Progenitor cell of endocrine pancreas (in vitro differentiated cells): ENCODE measurements around the gene MAP3K8. TPM values are rescaled to one million over a fixed set of nuclear protein-coding genes. Genes with fewer than 3 reads are reported as not detected.

Experiments used
- DNase-seq: peaks from one replicate; pipeline ENCODE4 v3.0.0; 2021; ENCODE audit warnings: low spot score; ENCODE audit not compliant: unreplicated experiment
- H3K27ac Mint-ChIP-seq: 2 replicates; pipeline ENCODE4 v1.8.0; 2021; ENCODE audit warnings: mild to moderate bottlenecking, moderate library complexity, mixed read lengths
- H3K27me3 Mint-ChIP-seq: 2 replicates; pipeline ENCODE4 v1.8.0; 2021; ENCODE audit warnings: mixed read lengths
- H3K36me3 Mint-ChIP-seq: 2 replicates; pipeline ENCODE4 v1.8.0; 2022; ENCODE audit warnings: mixed read lengths; ENCODE audit not compliant: insufficient read depth
- H3K4me1 Mint-ChIP-seq: 2 replicates; pipeline ENCODE4 v1.8.0; 2021; ENCODE audit warnings: low read depth, mixed read lengths
- H3K4me3 Mint-ChIP-seq: 2 replicates; pipeline ENCODE4 v1.8.0; 2021; ENCODE audit warnings: low read depth, mild to moderate bottlenecking, moderate library complexity, mixed read lengths
- H3K9me3 Mint-ChIP-seq: 2 replicates; pipeline ENCODE4 v1.8.0; 2021; ENCODE audit warnings: low read depth, mixed read lengths
- total RNA-seq: library from RNA; stranded (reverse); gene quantifications from 2 replicates; pipeline ENCODE4 v1.2.1, GENCODE V29; 2021
- TF ChIP-seq, protein P1 (sequence below): fragments of 200-600 bp; sonication (generic); IDR thresholded peaks from one replicate; pipeline ENCODE4 v1.5.0; 2021; ENCODE audit warnings: antibody characterized with exemption, mild to moderate bottlenecking; ENCODE audit not compliant: unreplicated experiment

MAP3K8 gene
- total RNA-seq, 1 donor from 2014 or later = 16.8 TPM

DNA sequence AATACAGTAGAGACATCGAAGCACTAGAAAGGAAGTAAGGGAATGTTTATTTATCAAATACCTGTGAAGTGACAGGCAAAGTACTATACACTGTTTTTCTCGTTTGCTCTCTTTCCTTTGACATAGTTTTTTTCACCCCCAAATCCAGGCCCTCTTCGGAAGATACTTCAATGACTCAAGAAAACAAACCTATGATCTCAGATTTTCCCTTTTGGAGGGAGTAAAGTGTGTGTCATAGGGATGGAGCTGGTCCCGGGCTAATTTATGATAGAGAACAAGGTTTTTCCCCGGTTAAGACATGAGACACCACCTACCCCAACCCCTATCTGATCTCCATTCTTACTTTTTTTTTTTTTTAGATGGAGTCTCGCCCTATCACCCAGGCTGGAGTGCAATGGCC lies 61.7 kb downstream of the MAP3K8 start:
- no peak for DNase-seq
- H3K27me3 Mint-ChIP-seq = peaks cover 13% of the 10 kb centered on the region
- H3K4me3 Mint-ChIP-seq = no peak overlapping the region
- H3K9me3 Mint-ChIP-seq = no peaks in the 10 kb centered on the region
- H3K36me3 Mint-ChIP-seq = no peaks in the 10 kb centered on the region
- TF ChIP-seq, protein P1, sequence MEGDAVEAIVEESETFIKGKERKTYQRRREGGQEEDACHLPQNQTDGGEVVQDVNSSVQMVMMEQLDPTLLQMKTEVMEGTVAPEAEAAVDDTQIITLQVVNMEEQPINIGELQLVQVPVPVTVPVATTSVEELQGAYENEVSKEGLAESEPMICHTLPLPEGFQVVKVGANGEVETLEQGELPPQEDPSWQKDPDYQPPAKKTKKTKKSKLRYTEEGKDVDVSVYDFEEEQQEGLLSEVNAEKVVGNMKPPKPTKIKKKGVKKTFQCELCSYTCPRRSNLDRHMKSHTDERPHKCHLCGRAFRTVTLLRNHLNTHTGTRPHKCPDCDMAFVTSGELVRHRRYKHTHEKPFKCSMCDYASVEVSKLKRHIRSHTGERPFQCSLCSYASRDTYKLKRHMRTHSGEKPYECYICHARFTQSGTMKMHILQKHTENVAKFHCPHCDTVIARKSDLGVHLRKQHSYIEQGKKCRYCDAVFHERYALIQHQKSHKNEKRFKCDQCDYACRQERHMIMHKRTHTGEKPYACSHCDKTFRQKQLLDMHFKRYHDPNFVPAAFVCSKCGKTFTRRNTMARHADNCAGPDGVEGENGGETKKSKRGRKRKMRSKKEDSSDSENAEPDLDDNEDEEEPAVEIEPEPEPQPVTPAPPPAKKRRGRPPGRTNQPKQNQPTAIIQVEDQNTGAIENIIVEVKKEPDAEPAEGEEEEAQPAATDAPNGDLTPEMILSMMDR = no peak
- no peaks in the 10 kb centered on the region for H3K4me1 Mint-ChIP-seq
- H3K27ac Mint-ChIP-seq = no peak overlapping the region

- no peak overlapping the region for H3K27ac Mint-ChIP-seq
- TF ChIP-seq, protein P1 = no peak
- H3K9me3 Mint-ChIP-seq = no peaks in the 10 kb centered on the region
- H3K36me3 Mint-ChIP-seq = no peaks in the 10 kb centered on the region
- no peak for DNase-seq
- H3K27me3 Mint-ChIP-seq = peaks cover 10% of the 10 kb centered on the region
- H3K4me3 Mint-ChIP-seq = no peak overlapping the region
- H3K4me1 Mint-ChIP-seq = no peaks in the 10 kb centered on the region
These were observed 65.8 kb downstream of the MAP3K8 start for GRCh38 chr10:30499816-30500215.

GRCh38 chr10:30500534-30500933 lies 66.5 kb downstream of the MAP3K8 start:
- no peaks in the 10 kb centered on the region for H3K36me3 Mint-ChIP-seq
- TF ChIP-seq, protein P1 = no peak
- H3K27me3 Mint-ChIP-seq = peaks cover 10% of the 10 kb centered on the region
- H3K4me1 Mint-ChIP-seq = peaks cover 1% of the 10 kb centered on the region
- no peak overlapping the region for H3K4me3 Mint-ChIP-seq
- DNase-seq = no peak
- H3K9me3 Mint-ChIP-seq = no peaks in the 10 kb centered on the region
- H3K27ac Mint-ChIP-seq = no peak overlapping the region

DNA sequence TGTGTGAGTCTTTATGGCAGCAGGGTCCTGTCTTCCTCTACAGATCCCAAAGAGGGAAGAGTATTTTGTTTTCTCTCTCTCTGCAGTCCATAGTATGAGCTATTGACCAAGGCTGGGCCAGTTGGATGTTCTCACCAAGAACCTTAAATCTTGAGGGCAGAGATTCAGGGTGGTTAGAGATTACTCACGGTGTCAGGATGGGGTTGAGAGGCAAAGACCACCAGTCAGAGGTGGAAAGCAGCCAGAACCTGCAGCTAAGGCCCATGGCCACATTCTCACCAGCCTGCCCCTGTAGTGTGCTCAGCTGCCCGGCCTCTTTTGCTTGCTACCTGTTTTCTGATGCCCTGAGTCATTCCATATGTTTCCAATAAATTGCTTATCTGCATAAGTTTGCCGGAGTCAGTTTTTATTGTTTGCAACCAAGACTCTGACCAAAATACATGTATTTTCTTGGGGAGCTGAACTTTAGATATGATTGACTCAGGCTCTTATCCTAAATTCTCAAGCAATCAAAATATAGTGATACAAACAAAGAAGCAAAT lies 67.0 kb downstream of the MAP3K8 start:
- H3K27me3 Mint-ChIP-seq = peaks cover 10% of the 10 kb centered on the region
- no peak for DNase-seq
- H3K27ac Mint-ChIP-seq = no peak overlapping the region
- no peak overlapping the region for H3K4me3 Mint-ChIP-seq
- TF ChIP-seq, protein P1 = no peak
- no peaks in the 10 kb centered on the region for H3K9me3 Mint-ChIP-seq
- H3K4me1 Mint-ChIP-seq = peaks cover 3% of the 10 kb centered on the region
- H3K36me3 Mint-ChIP-seq = no peaks in the 10 kb centered on the region

DNA sequence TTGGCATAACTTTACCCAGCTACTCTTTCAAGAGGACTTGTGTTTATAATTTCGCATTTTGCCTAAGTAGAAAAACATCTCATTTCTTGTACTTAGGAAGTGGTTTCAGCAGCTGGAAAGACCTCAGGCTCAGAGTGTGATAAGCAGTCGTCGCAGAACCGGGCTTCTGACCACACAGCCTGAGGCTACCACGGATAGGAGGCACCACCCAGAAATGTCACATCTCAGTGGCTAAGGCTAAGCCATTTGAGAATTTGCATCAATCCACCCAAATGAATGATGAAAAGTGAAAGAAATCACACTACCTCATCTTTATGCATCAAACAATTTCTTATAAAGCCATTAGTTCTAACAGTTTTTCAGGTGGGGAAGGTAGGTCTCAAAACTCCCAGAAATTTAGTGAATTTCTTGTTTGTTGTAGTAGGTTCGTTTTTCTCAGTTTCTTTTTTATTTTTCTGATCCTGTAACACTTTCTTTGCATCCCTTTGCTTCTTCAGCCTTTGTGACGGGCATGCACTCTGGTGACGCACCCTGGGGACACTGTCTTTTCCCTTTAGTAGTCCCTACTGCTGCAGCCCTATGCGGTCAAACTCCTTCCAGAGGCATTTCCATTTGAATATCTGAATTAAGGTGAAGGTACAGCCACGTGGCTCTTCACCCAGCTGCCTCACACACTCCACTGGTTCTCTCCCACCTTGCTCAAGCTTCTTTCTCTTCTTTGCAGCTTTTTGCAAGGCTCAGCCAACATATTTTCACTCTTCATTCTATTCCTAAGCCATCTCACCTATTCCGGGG lies 68.5 kb downstream of the MAP3K8 start:
- Mint-ChIP-seq H3K4me3 (no peak overlapping the region), H3K27ac (no peak overlapping the region)

More for the DNA sequence above, 68.5 kb downstream of the MAP3K8 start:
- DNase-seq = no peak
- Mint-ChIP-seq H3K4me1 (peaks cover 3% of the 10 kb centered on the region), H3K27me3 (peaks cover 10% of the 10 kb centered on the region), H3K9me3 (no peaks in the 10 kb centered on the region), H3K36me3 (no peaks in the 10 kb centered on the region)
- TF ChIP-seq, protein P1 = no peak
